H1 (cell line): ENCODE results near the gene ZNF584. TPM values are rescaled to one million over a fixed set of nuclear protein-coding genes. Genes with fewer than 3 reads are reported as not detected.
"Not testable (repeated sequence)": the region's sequence is repeated elsewhere in the genome, so short reads cannot be mapped to it uniquely, and the experiment has no call there.

Source experiments
- CTCF ChIA-PET: fragments of 300-600 bp; sonication (Branson Sonifier 250); formaldehyde crosslinking; loops from one replicate; lab custom pipeline; 2021; ENCODE audit not compliant: partially characterized antibody; lab: Charles Lee
- POLR2A ChIA-PET: fragments of 300-600 bp; sonication (Branson Sonifier 250); formaldehyde crosslinking; loops from one replicate; lab custom pipeline; 2021; ENCODE audit warnings: inconsistent platforms; ENCODE audit not compliant: partially characterized antibody; lab: Charles Lee
- DNase-seq, 2 experiments: peaks; one replicate each; pipeline versions ENCODE4 v3.0.0 to v3.0.0-alpha.2; 2010 to 2022; ENCODE audit warnings: low spot score in 2 of 2, low read depth in 1 of 2, mixed read lengths in 1 of 2
- FAIRE-seq: peaks from 2 replicates; lab custom pipeline; 2011; peaks lifted over from hg19 to GRCh38; lab: Jason Lieb, UNC
- H2AFZ ChIP-seq: 2 replicates; pipeline ENCODE4 v1.8.1; 2012; ENCODE audit warnings: low read length, inconsistent platforms
- H2AK5ac ChIP-seq: 2 replicates; pipeline ENCODE4 v1.6.1; 2013; ENCODE audit warnings: low read depth, low read length
- H2BK120ac ChIP-seq: replicated peaks from 2 replicates; pipeline ENCODE3; 2013; ENCODE audit warnings: low read depth, low read length, inconsistent platforms
- H2BK12ac ChIP-seq: 2 replicates; pipeline ENCODE4 v1.6.1; 2013; ENCODE audit warnings: low read depth, low read length
- H2BK15ac ChIP-seq: 2 replicates; pipeline ENCODE4 v1.6.1; 2013; ENCODE audit warnings: low read length
- H2BK20ac ChIP-seq: 2 replicates; pipeline ENCODE4 v1.6.1; 2013; ENCODE audit warnings: low read length
- H2BK5ac ChIP-seq: 2 replicates; pipeline ENCODE4 v1.6.1; 2013; ENCODE audit warnings: low read depth, low read length
- H3K14ac ChIP-seq: 2 replicates; pipeline ENCODE4 v1.6.1; 2013; ENCODE audit warnings: inconsistent platforms; ENCODE audit not compliant: insufficient read length
- H3K18ac ChIP-seq: 2 replicates; pipeline ENCODE4 v1.6.1; 2013; ENCODE audit warnings: low read length; ENCODE audit errors: extremely low read depth
- H3K23ac ChIP-seq: 2 replicates; pipeline ENCODE4 v1.6.1; 2013; ENCODE audit warnings: inconsistent platforms; ENCODE audit not compliant: insufficient read length
- H3K23me2 ChIP-seq: 2 replicates; pipeline ENCODE4 v1.6.1; 2013; ENCODE audit warnings: low read depth, low read length
- H3K27ac ChIP-seq: 2 replicates; pipeline ENCODE4 v1.6.1; 2011; ENCODE audit warnings: low read depth, low read length, inconsistent platforms
- H3K27me3 ChIP-seq, 4 experiments: replicated peaks in 1 of 4; 1 replicate in 1 of 4; 2 replicates in 3 of 4; pipeline versions ENCODE4 v1.6.1 to v1.8.1; 2011 to 2013; ENCODE audit warnings: low read length in 3 of 4, mild to moderate bottlenecking in 3 of 4, inconsistent platforms in 2 of 4, mixed read lengths in 2 of 4, moderate library complexity in 1 of 4; ENCODE audit not compliant: control insufficient read depth in 3 of 4, insufficient read depth in 3 of 4; ENCODE audit errors: extremely low read depth in 1 of 4
- H3K36me3 ChIP-seq, 4 experiments: 2 replicates each; pipeline versions ENCODE4 v1.6.1 to v1.8.1; 2011 to 2013; ENCODE audit warnings: mild to moderate bottlenecking in 4 of 4, low read length in 3 of 4, moderate library complexity in 2 of 4, control low read depth in 1 of 4, inconsistent platforms in 1 of 4; ENCODE audit not compliant: insufficient read depth in 4 of 4, control insufficient read depth in 2 of 4
- H3K4ac ChIP-seq: replicated peaks from 2 replicates; pipeline ENCODE3; 2013; ENCODE audit warnings: low read length, low read depth, mixed read lengths, inconsistent platforms; ENCODE audit not compliant: insufficient read length
- H3K4me1 ChIP-seq, 4 experiments: replicated peaks in 1 of 4; 1 replicate in 1 of 4; 2 replicates in 3 of 4; pipeline versions ENCODE4 v1.6.1 to v1.8.1; 2011 to 2013; ENCODE audit warnings: low read length in 3 of 4, inconsistent platforms in 2 of 4, mixed read lengths in 1 of 4; ENCODE audit not compliant: insufficient read depth in 4 of 4, control insufficient read depth in 3 of 4
- H3K4me2 ChIP-seq, 2 experiments: 2 replicates each; pipeline versions ENCODE4 v1.6.1 to v1.8.1; 2011 to 2013; ENCODE audit warnings: low read depth in 2 of 2, low read length in 2 of 2, control low read depth in 1 of 2, inconsistent platforms in 1 of 2, mild to moderate bottlenecking in 1 of 2; ENCODE audit not compliant: insufficient read depth in 1 of 2
- H3K4me3 ChIP-seq, 4 experiments: fragments of 200-600, 300-600 bp in 1 of 4; sonication (generic), shearing (Covaris generic), sonication (Bioruptor Twin) in 1 of 4; 2 replicates each; pipeline versions ENCODE4 v1.5.1 to v1.8.1; 2011 to 2016; ENCODE audit warnings: low read length in 4 of 4, low read depth in 3 of 4, control low read depth in 2 of 4, inconsistent platforms in 2 of 4, mild to moderate bottlenecking in 2 of 4, mixed read lengths in 1 of 4, moderate library complexity in 1 of 4; ENCODE audit not compliant: insufficient read depth in 2 of 4; ENCODE audit errors: extremely low read depth in 1 of 4
- H3K56ac ChIP-seq: replicated peaks from 2 replicates; pipeline ENCODE3; 2013; ENCODE audit warnings: low read depth, mild to moderate bottlenecking, mixed read lengths, low read length, inconsistent platforms; ENCODE audit not compliant: insufficient read length
- H3K79me1 ChIP-seq: 2 replicates; pipeline ENCODE4 v1.6.1; 2013; ENCODE audit warnings: low read depth, low read length, control low read depth
- H3K79me2 ChIP-seq, 2 experiments: 2 replicates each; pipeline versions ENCODE4 v1.6.1 to v1.8.1; 2012 to 2013; ENCODE audit warnings: low read length in 2 of 2, mild to moderate bottlenecking in 2 of 2, inconsistent platforms in 1 of 2; ENCODE audit not compliant: insufficient read depth in 2 of 2, control insufficient read depth in 1 of 2
- H3K9ac ChIP-seq, 4 experiments: replicated peaks in 1 of 4; 1 replicate in 1 of 4; 2 replicates in 3 of 4; pipeline versions ENCODE4 v1.6.1 to v1.8.1; 2011 to 2013; ENCODE audit warnings: low read depth in 3 of 4, low read length in 3 of 4, control low read depth in 2 of 4, mild to moderate bottlenecking in 2 of 4, moderate library complexity in 2 of 4, inconsistent platforms in 1 of 4; ENCODE audit errors: extremely low read depth in 1 of 4
- H3K9me3 ChIP-seq, 2 experiments: 2 replicates each; pipeline versions ENCODE4 v1.6.1 to v1.8.1; 2012 to 2013; ENCODE audit warnings: mild to moderate bottlenecking in 2 of 2, moderate library complexity in 2 of 2, control low read depth in 1 of 2, inconsistent platforms in 1 of 2, low read depth in 1 of 2, low read length in 1 of 2, mixed read lengths in 1 of 2; ENCODE audit not compliant: insufficient read depth in 2 of 2
- H4K20me1 ChIP-seq, 2 experiments: replicated peaks in 1 of 2; 2 replicates each; pipeline versions ENCODE3 to v1.8.1; 2011 to 2013; ENCODE audit warnings: inconsistent platforms in 2 of 2, low read length in 2 of 2, mild to moderate bottlenecking in 1 of 2; ENCODE audit not compliant: insufficient read depth in 2 of 2, control insufficient read depth in 1 of 2
- H4K5ac ChIP-seq: 2 replicates; pipeline ENCODE4 v1.6.1; 2013; ENCODE audit warnings: low read length, low read depth, mixed read lengths, inconsistent platforms; ENCODE audit not compliant: insufficient read length
- H4K8ac ChIP-seq: 2 replicates; pipeline ENCODE4 v1.8.0; 2013; ENCODE audit warnings: mild to moderate bottlenecking, moderate library complexity, low read length, inconsistent platforms; ENCODE audit not compliant: insufficient read depth; ENCODE audit errors: extremely low read depth
- H4K91ac ChIP-seq: replicated peaks from 2 replicates; pipeline ENCODE3; 2013; ENCODE audit warnings: low read length, mixed read lengths, inconsistent platforms; ENCODE audit not compliant: insufficient read length
- WGBS, 2 experiments: shearing (Covaris generic) in 1 of 2; methylation state at CpG; one replicate each; pipeline versions ENCODE4 v1.1.6 to v1.1.7; 2013 to 2015; ENCODE audit warnings: low lambda C conversion rate in 2 of 2, mixed read lengths in 2 of 2, inconsistent platforms in 1 of 2, low coverage in 1 of 2, missing lambda C conversion rate in 1 of 2; ENCODE audit not compliant: insufficient replicate concordance in 2 of 2, insufficient coverage in 1 of 2, insufficient read length in 1 of 2; ENCODE audit errors: extremely low coverage in 1 of 2, missing lambda C conversion rate in 1 of 2; 5-methylcytosine and 5-hydroxymethylcytosine counted together
- polyA plus RNA-seq, 7 experiments: library from polyadenylated mRNA; depleted of rRNA in 3 of 7; stranded (reverse) in 5 of 7; unstranded in 2 of 7; fragments of >200 nt in 5 of 7; fragments of 200-250 nt in 2 of 7; gene quantifications; 1 replicate in 5 of 7; 2 replicates in 1 of 7; 4 replicates in 1 of 7; pipeline versions ENCODE4 v1.2.1 to v1.2.3, GENCODE V29; 2011 to 2013; ENCODE audit warnings: missing spikeins in 2 of 7, mixed read lengths in 2 of 7
- total RNA-seq: library from RNA; stranded (reverse); fragmentation: NEBNext Ultra II Directional; extraction: Animal tissue kit (Norgen Biotek cat#: 25700); gene quantifications from 2 replicates; pipeline ENCODE4 v1.2.1, GENCODE V29; 2021

ZNF584 gene
- total and polyA plus RNA-seq, 2 of the 8 experiments (the other 6 are each of a cell fraction or from before 2014, with no cell fraction given): 2.5 to 5.2 TPM

GRCh38 chr19:58403920-58404478 lies 4.5 kb upstream of the ZNF584 start:
- not testable (repeated sequence) for H2AK5ac ChIP-seq, H2BK20ac ChIP-seq, H2BK12ac ChIP-seq, H3K18ac ChIP-seq, H3K9me3 ChIP-seq, H3K9ac ChIP-seq, H3K4me2 ChIP-seq, H3K79me1 ChIP-seq, H3K27ac ChIP-seq, H3K4ac ChIP-seq, DNase-seq, H3K23ac ChIP-seq, H4K5ac ChIP-seq, H2BK15ac ChIP-seq, H3K27me3 ChIP-seq, H3K79me2 ChIP-seq, H2AFZ ChIP-seq, H4K91ac ChIP-seq, H2BK120ac ChIP-seq, H4K20me1 ChIP-seq, H4K8ac ChIP-seq, H3K56ac ChIP-seq, H3K4me3 ChIP-seq, H3K14ac ChIP-seq, H2BK5ac ChIP-seq, FAIRE-seq, H3K36me3 ChIP-seq
- 100% methylated on average over 1 of the region's 5 CpGs; no CpG with 5 or more reads in 1 of the 2 experiments for WGBS, 2 experiments
- CTCF ChIA-PET: interaction anchor here (0.7 kb wide), 1 partner anchor 123 kb away, joined by 3 read pairs; no protein-coding TSS in a partner anchor
- Histone ChIP-seq H3K23me2 (peaks cover 18% of the 10 kb centered on the region), H3K4me1 (peaks cover 0 to 22% (median 11%) of the 10 kb centered on the region in 4 experiments; a peak in 5 of 7 replicates)
- POLR2A ChIA-PET: interaction anchor here (1.5 kb wide), 1 partner anchor 10 kb away, joined by 4 read pairs; no protein-coding TSS in a partner anchor
